CD4-positive, alpha-beta T cell treated with Interleukin-15 for 4 hours (primary cell): ENCODE results near the gene ZYG11B.
"Not testable (repeated sequence)": the region's sequence is repeated elsewhere in the genome, so short reads cannot be mapped to it uniquely, and the experiment has no call there.

ENCODE experiments used
- DNase-seq: peaks from one replicate; pipeline ENCODE4 v3.0.0-alpha.2; 2020; ENCODE audit warnings: low spot score

The ZYG11B gene

GRCh38 chr1:52726265-52727113, at the start of gene ZYG11B:
ZYG11B (plus strand) TSS chr1:52726453; CDS start chr1:52726654, 201 bp downstream.
- DNase-seq = peak; percentile 91

GRCh38 chr1:52677076-52677806, 49.0 kb upstream of the ZYG11B start:
- DNase-seq = no peak

GRCh38 chr1:52679048-52679447, 47.2 kb upstream of the ZYG11B start:
- DNase-seq = no peak

GRCh38 chr1:52679498-52679897, 46.8 kb upstream of the ZYG11B start:
- DNase-seq = no peak

DNA sequence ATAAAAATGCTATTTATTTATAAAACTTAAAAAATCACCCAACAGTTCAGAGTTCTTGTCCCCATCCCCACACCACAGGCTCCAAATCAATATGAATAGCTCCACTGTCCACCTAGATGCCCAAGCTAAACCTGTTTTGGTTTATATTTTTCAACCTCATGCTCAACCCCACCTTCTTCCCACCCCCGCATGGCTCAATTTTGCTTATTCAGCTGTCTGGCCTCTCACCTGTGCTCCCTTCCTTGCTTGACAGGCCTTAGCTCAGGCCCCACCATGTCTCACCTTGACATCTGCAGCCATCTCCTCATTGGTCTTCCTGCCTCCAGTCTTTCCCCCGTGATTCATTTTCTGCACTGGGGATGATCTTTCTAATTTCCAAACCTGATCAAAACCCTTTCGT, 45.9 kb upstream of the ZYG11B start:
- no peak for DNase-seq

DNA sequence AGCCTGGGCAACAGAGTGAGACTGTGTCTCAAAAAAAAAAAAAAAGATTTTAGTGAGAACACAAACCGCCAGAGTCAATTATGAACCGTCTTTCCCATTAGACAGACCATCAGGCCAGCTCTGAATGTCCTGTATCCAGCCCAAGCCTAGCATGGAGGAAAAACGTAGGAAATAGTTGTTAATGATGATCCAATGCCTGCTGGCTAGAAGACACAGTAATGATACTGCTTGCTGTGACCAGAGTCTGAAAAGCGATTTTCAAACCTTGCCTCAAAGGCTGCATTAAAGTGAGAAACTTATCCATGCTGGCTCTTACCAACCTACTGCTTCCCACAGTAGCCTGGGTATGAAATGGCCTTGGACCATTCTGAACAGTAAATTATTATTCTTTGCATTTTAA, 45.1 kb upstream of the ZYG11B start:
- DNase-seq = no peak

DNA sequence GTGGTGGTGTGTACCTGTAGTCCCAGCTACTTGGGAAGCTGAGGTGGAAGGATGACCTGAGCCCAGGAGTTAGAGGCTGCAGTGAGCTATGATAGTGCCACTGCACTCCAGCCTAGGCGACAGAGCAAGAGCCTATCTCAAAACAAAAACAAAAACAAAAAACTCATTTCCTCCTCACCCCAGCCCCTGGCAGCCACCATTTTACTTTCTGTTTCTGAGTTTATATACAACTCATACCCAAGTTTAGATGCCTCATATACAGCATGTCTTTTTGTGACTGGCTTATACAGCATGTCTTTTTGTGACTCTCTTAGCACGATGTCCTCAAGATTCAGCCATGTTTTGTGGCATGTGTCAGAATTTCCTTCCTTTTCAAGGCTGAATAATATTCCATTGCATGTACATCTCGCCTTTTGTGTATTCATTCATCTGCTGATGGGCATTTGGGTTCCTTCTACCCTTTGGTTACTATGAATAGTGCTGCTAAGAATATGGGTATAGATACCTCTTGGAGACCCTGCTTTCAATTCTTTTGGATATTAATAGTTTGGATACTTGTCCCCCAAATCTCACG, 42.8 kb upstream of the ZYG11B start:
- DNase-seq = no peak

DNA sequence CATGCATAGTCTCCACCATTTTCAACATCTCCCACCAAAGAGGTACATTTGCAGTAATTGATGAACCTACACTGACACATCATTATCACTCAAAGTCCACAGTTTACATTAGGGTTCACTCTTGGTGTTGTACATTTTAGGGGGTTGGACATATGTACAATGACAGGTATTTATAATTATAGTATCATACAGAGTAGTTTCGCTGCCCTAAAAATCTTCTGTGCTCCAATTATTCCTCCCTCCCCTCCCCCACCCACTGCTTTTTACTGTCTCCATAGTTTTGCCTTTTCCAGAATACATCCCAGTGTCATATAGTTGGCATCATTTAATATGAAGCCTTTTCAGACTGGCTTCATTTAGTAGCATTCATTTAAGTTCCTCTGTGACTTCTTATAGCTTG, 41.7 kb upstream of the ZYG11B start:
- no peak for DNase-seq

DNA sequence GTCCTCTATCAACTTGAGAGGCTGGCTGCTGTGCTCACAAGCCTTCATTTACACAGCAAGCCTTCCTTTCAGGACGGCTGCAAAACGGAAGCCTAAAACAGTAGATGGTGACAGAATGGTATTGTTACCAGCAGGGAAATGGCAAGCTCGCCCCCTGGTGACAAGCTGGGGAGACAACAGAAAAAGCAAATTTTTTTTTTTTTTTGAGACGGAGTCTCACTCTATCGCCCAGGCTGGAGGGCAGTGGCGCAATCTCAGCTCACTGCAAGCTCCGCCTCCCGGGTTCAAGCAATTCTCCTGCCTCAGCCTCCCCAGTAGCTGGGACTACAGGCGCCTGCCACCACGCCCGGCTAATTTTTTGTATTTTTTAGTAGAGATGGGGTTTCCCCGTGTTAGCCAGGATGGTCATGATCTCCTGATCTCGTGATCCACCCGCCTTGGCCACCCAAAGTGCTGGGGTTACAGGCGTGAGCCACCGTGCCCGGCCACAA, 39.9 kb upstream of the ZYG11B start:
- DNase-seq = peak; percentile 79

DNA sequence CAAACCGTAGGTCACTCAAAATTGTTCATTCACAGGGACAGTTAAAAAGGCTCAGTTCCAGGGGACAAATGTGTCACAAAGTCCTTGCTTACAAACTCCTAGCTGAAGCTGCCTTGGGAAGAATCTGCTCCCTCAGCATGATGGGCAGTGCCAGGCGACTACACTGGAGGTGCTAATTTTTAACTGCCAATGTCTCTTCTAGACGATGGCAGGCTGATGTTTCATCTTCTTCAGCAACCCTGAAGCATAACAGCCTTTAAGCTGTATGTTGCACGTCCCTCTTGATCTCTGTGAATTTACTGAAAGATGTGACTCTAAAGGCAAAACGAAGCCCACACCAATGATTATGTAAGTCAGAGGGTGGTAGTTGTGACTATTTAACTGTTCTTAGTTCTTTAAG, 39.4 kb upstream of the ZYG11B start:
- no peak for DNase-seq

- DNase-seq = no peak
These were observed 34.4 kb upstream of the ZYG11B start for GRCh38 chr1:52691821-52692220.

- no peak for DNase-seq
These were observed 33.6 kb upstream of the ZYG11B start for GRCh38 chr1:52692697-52693096.

GRCh38 chr1:52693351-52693750, 32.9 kb upstream of the ZYG11B start:
- not testable (repeated sequence) for DNase-seq

GRCh38 chr1:52693843-52694242, 32.4 kb upstream of the ZYG11B start:
- DNase-seq = no peak

DNA sequence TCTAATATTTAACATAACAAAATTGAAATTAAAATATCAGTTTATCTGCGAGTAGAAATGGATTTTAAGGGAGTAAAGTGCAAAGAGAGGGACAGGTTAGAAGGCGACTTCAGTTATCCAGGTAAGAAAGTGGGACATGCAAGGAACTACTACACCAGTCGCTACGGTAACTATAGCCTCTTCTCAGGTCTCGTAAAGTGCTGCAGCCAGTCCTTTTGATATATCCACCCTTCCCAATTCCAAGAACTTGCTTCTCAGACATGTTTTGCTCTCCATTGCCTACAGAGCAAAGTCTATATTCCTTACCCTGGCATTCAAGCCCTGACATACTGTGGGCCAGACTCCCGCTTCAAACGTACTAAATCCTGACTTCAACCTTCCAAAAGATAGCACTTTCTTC, 30.6 kb upstream of the ZYG11B start:
- DNase-seq = no peak

DNA sequence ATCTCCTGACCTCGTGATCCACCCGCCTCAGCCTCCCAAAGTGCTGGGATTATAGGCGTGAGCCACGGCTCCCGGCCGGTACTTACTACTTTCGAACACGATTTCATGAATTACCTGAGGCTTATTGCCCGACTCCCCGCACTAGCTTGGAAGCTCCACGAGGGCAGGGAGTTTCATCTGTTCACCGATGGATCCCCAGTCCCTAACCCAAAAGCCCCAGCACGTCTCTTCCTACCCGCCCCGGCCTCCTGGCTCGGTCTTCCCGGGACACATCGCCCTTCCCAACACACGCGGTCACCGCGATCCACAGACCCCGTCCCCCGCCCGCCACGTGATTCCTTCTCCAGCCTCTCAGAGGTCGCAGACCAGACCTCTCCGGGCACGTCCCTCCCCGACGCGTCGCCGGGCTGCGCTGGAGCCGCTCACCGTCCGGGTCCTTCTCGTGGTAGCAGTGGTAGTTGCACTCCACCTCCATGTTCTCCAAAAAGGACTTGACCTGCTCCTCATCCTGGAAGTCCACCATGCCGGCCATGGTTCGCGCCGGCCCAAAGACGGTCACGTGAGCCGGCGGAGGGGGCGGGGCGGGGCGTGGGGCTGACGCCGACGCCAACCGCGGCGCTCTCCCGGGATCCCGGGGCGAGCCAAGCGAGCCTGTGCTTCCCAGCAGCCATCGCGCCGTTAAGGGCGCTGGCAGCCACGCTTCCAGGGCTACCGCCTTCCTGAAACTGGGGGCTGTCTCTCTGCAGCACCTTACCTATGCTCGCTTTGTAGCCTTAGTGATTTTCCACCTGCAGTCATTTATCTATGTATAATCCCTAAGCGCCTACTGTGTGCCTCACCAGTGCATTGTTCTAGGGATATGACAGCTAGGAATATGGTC, 28.2 kb upstream of the ZYG11B start, which contains the start of gene COA7:
TSS of gene COA7 (minus strand) at position 553 of the 880 bp plus-strand sequence. CDS start at position 532, 21 bp downstream.
- peak; percentile 56 for DNase-seq

GRCh38 chr1:52702886-52703787, 23.1 kb upstream of the ZYG11B start:
- peak; percentile 88 for DNase-seq

GRCh38 chr1:52706136-52706670, 20.1 kb upstream of the ZYG11B start:
- DNase-seq = no peak

DNA sequence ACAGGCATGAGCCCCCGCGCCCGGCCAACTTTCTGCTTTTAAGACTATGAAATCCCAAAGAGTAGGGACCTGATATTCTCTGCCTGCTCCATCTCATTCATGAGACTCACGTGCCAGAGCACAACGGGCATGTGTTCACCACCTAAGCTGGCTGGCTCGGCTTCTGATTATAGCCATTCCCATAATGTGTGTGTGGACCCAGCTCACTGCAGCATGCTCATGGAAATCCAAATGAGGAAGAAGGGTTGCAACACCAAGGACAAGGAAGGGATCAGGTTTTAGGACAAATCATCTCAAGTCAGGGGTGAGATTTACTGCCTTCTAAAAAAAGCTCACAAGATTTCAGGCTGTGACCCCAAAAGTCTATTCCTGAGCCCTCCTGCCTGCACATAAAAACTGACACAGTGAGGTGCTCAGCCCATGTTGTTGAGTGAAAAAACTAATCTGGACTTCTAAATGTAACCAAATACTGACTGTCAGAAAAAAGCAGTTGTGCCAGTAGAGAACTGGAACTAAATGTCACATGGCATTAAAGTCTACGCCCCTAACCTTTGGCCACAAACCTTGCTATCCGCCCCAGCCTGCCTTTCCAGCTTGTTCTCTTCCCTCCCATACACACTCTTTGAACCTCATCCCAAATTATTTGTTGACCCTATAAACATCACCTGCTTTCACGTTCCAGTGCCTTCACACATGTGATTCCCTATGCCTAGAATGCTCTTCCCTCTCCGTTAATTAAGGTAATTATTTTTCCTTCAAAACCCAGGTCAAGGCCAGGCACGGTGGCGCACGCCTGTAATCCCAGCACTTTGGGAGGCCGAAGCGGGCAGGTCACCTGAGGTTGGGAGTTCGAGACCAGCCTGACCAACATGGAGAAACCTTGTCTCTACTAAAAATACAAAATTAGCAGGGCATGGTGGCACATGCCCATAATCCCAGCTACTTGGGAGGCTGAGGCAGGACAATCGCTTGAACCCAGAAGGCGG, 19.0 kb upstream of the ZYG11B start:
- no peak for DNase-seq
